Body of pancreas (tissue), 4 donors: ENCODE measurements around the gene COL23A1. TPM values are rescaled to one million over a fixed set of nuclear protein-coding genes. Genes with fewer than 3 reads are reported as not detected.

Experiments
- ATAC-seq: fragments of 150-250 bp; one replicate; pipeline ENCODE4 v1.9.1; 2016
- DNase-seq, 4 donors: peaks; one replicate each; pipeline ENCODE4 v3.0.0-alpha.2; 2019
- H3K27ac ChIP-seq, 4 donors: fragments of 200-600 bp; sonication (generic); 1 replicate in 3 of 4; 2 replicates in 1 of 4; pipeline versions ENCODE4 v1.5.1 to v1.6.1; 2016 to 2019; ENCODE audit warnings: mild to moderate bottlenecking in 1 of 4, mixed read lengths in 1 of 4, moderate library complexity in 1 of 4
- H3K27me3 ChIP-seq, 2 donors: fragments of 200-600 bp; sonication (generic); one replicate each; pipeline ENCODE4 v1.6.0; 2016; ENCODE audit warnings: mild to moderate bottlenecking in 1 of 2
- H3K36me3 ChIP-seq, 2 donors: fragments of 200-600 bp; sonication (generic); replicated peaks in 1 of 2; 2 replicates each; pipeline ENCODE4 v1.5.1; 2016; ENCODE audit warnings: low read depth in 2 of 2; ENCODE audit not compliant: insufficient read depth in 1 of 2
- H3K4me1 ChIP-seq: fragments of 200-600 bp; sonication (generic); one replicate; pipeline ENCODE4 v1.6.0; 2016
- H3K4me3 ChIP-seq, 2 donors: fragments of 200-600 bp; sonication (generic); 1 replicate in 1 of 2; 2 replicates in 1 of 2; pipeline ENCODE4 v1.5.1; 2016 to 2019
- H3K9me3 ChIP-seq, 3 donors: fragments of 200-600 bp; sonication (generic); 1 replicate in 2 of 3; 2 replicates in 1 of 3; pipeline ENCODE4 v1.5.1; 2016
- POLR2A ChIP-seq, 3 donors: fragments of 450-650 bp; IDR thresholded peaks; one replicate each; pipeline ENCODE4 v1.6.1; 2016; ENCODE audit warnings: antibody characterized with exemption in 3 of 3, mild to moderate bottlenecking in 2 of 3
- WGBS, 2 donors: methylation state at CpG; one replicate each; pipeline ENCODE4 v1.1.5; 2017; 5-methylcytosine and 5-hydroxymethylcytosine counted together
- intact Hi-C: fragments of 100-400 bp; cut with DNase I; formaldehyde crosslinking; loops from one replicate; pipeline ENCODE4 v1.15.1; 2023
- total RNA-seq, 2 donors: library from RNA; depleted of rRNA; stranded (reverse); fragments of >200 nt; gene quantifications; one replicate each; pipeline ENCODE4 v1.1.0, GENCODE V29; 2016
- TF ChIP-seq, protein P1 (sequence below), 7 experiments: fragments of 450-650 bp in 4 of 7; fragments of 200-600 bp in 3 of 7; sonication (generic) in 3 of 7; IDR thresholded peaks; one replicate each; pipeline ENCODE4 v1.5.1; 2016 to 2019; ENCODE audit warnings: antibody characterized with exemption in 7 of 7

The COL23A1 gene
- total RNA-seq, 2 donors from 2014 or later = not detected

GRCh38 chr5:178419651-178420050 lies 170.5 kb downstream of the COL23A1 start:
- DNase-seq (no peak), ATAC-seq (no peak)
- WGBS, 2 donors = 33 to 37% methylated on average over 8 of the region's 8 CpGs
- Histone ChIP-seq H3K4me1 (no peaks in the 10 kb centered on the region), H3K9me3 (no peaks in the 10 kb centered on the region), H3K4me3 (no peak overlapping the region), H3K27me3 (peaks cover 0 to 5% of the 10 kb centered on the region in 2 donors), H3K27ac (no peak overlapping the region), H3K36me3 (no peaks in the 10 kb centered on the region)
- intact Hi-C loops = no loop called here
- TF ChIP-seq POLR2A (IDR thresholded peaks at IDR 0.05) = no peak
- TF ChIP-seq, protein P1, sequence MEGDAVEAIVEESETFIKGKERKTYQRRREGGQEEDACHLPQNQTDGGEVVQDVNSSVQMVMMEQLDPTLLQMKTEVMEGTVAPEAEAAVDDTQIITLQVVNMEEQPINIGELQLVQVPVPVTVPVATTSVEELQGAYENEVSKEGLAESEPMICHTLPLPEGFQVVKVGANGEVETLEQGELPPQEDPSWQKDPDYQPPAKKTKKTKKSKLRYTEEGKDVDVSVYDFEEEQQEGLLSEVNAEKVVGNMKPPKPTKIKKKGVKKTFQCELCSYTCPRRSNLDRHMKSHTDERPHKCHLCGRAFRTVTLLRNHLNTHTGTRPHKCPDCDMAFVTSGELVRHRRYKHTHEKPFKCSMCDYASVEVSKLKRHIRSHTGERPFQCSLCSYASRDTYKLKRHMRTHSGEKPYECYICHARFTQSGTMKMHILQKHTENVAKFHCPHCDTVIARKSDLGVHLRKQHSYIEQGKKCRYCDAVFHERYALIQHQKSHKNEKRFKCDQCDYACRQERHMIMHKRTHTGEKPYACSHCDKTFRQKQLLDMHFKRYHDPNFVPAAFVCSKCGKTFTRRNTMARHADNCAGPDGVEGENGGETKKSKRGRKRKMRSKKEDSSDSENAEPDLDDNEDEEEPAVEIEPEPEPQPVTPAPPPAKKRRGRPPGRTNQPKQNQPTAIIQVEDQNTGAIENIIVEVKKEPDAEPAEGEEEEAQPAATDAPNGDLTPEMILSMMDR (IDR thresholded peaks at IDR 0.05) = no peak

- H3K4me3 ChIP-seq = no peak overlapping the region
- intact Hi-C loops = no loop called here
Observed at GRCh38 chr5:178419196-178419595, 171.0 kb downstream of the COL23A1 start.

DNA sequence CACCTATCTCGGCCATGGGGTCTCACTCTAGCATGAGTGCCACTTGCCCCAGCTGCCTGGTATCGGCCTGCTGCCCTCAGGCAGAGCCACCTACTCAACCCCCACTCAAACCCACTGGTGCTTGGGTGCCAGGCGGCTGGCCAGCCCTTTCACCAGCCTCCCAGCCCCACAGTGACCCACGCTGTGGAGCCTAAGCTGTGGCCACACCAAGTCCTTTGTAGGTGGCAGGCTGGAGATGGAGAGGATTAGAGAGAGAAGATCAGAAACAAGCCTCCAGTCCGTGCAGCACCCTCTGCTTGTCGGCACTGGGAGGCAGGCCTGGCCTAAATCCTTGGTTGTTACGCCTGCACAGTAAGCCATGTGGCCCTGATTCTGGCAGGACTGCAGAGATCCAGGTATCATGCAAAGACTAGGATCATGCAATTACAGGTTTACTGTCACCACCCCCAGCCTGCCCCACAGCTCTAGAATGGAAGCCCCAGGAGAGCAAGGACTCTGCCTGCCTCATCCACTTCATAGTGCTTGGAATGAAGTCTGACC lies 171.7 kb downstream of the COL23A1 start:
- DNase-seq = no peak
- intact Hi-C loops = no loop called here
- ATAC-seq = no peak

More at GRCh38 chr5:178419196-178419595, 171.0 kb downstream of the COL23A1 start:
- H3K27ac ChIP-seq = no peak overlapping the region
- no peaks in the 10 kb centered on the region for H3K9me3 ChIP-seq
- no peaks in the 10 kb centered on the region for H3K36me3 ChIP-seq
- no peaks in the 10 kb centered on the region for H3K4me1 ChIP-seq
- no peak for ATAC-seq
- H3K27me3 ChIP-seq = peaks cover 0 to 5% of the 10 kb centered on the region in 2 donors
- no peak for TF ChIP-seq POLR2A (IDR thresholded peaks at IDR 0.05)
- TF ChIP-seq, protein P1 (IDR thresholded peaks at IDR 0.05) = no peak
- WGBS, 2 donors = 54 to 78% methylated on average over 9 of the region's 9 CpGs
- no peak for DNase-seq

DNA sequence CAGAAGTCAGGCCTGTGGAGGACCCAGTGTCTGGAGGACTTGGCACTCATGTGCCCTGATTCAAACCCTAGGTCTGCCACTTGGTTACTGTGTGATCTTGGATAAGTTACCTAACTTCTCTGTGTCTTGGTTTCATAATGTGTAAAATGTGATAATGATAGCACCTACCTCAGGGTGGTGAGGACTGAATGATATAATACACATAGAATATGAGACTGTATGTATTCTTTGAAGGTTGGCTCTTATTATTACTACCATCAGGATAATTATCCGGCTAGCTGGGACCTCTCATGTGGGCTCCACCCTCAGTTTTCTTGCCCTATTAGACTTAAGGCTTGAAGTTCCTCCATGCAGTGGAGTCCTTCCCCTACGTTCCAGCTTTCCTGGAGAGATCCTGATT lies 172.2 kb downstream of the COL23A1 start:
- DNase-seq = no peak
- Histone ChIP-seq H3K9me3 (no peaks in the 10 kb centered on the region), H3K36me3 (no peaks in the 10 kb centered on the region), H3K4me3 (no peak overlapping the region), H3K4me1 (no peaks in the 10 kb centered on the region), H3K27me3 (peaks cover 0 to 5% of the 10 kb centered on the region in 2 donors), H3K27ac (no peak overlapping the region)
- WGBS, 2 donors = 82 to 89% methylated on average over 2 of the region's 2 CpGs
- no peak for TF ChIP-seq POLR2A (IDR thresholded peaks at IDR 0.05)
- no peak for ATAC-seq
- intact Hi-C loops = no loop called here

More for the DNA sequence above, 171.7 kb downstream of the COL23A1 start:
- Histone ChIP-seq H3K9me3 (no peaks in the 10 kb centered on the region), H3K4me3 (no peak overlapping the region), H3K4me1 (no peaks in the 10 kb centered on the region), H3K27ac (no peak overlapping the region), H3K27me3 (peaks cover 0 to 5% of the 10 kb centered on the region in 2 donors), H3K36me3 (no peaks in the 10 kb centered on the region)
- WGBS, 2 donors = 82 to 89% methylated on average over 5 to 7 of the region's 7 CpGs
- TF ChIP-seq, protein P1 (IDR thresholded peaks at IDR 0.05) = no peak
- no peak for TF ChIP-seq POLR2A (IDR thresholded peaks at IDR 0.05)

- intact Hi-C loops = no loop called here
- WGBS, 2 donors = 48 to 72% methylated on average over 13 of the region's 13 CpGs
- Histone ChIP-seq H3K9me3 (no peaks in the 10 kb centered on the region), H3K4me1 (no peaks in the 10 kb centered on the region), H3K27me3 (peaks cover 0 to 8% of the 10 kb centered on the region in 2 donors), H3K4me3 (no peak overlapping the region), H3K27ac (no peak overlapping the region), H3K36me3 (no peaks in the 10 kb centered on the region)
- no peak for TF ChIP-seq POLR2A (IDR thresholded peaks at IDR 0.05)
- TF ChIP-seq, protein P1 (IDR thresholded peaks at IDR 0.05) = no peak
- DNase-seq (no peak), ATAC-seq (no peak)
Observed at GRCh38 chr5:178417391-178417811, 172.8 kb downstream of the COL23A1 start.
